HG02610 (cell line): Measurements from ENCODE around the gene ANKRD40.
"Not testable (repeated sequence)": the region's sequence is repeated elsewhere in the genome, so short reads cannot be mapped to it uniquely, and the experiment has no call there.

Experiments used
- ATAC-seq: cut with Tn5 transposase; IDR thresholded peaks from one replicate; pipeline ENCODE4 v1.9.1; 2021; ENCODE audit warnings: mild to moderate bottlenecking, moderate library complexity; ENCODE audit not compliant: unreplicated experiment

Gene ANKRD40

GRCh38 chr17:50687200-50688066 is 20.3 kb downstream of the ANKRD40 start:
- ATAC-seq, result no peak

GRCh38 chr17:50686494-50687199 is 21.1 kb downstream of the ANKRD40 start:
- no peak for ATAC-seq

GRCh38 chr17:50685691-50686493 is 21.8 kb downstream of the ANKRD40 start:
- no peak for ATAC-seq

DNA sequence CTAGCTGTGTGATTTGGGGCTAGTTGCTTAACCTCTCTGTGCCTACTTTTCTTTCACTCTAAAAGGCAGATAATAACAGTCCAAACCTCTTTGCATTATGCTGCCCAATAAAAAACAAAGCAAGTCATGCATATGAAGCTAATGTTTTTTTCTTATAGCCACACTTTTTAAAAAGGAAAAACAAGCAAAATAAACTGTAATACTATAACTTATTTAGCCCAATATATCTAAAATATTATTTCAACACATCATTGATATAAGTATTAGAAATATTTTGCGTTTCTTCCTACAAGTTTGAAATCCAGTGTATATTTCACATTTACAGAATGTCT is 22.4 kb downstream of the ANKRD40 start:
- ATAC-seq, result no peak

- no peak for ATAC-seq
Measured at GRCh38 chr17:50684612-50685333, 22.9 kb downstream of the ANKRD40 start.

DNA sequence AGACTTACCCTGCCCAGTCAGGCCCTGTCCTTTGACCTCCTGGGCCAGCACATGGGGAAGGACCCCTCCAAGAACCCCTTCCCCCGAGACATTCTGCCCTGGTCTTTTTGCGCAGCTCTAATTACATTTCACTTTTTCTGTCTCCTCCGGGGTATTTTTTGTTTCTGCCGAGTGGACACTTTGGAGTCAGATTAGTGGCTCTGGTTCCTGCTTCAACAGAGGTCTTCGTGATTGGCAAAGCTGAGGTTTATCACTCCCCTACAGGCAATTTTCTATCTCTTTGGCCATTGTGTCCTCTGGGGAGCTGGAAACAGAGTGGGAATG is 23.5 kb downstream of the ANKRD40 start:
- no peak for ATAC-seq

DNA sequence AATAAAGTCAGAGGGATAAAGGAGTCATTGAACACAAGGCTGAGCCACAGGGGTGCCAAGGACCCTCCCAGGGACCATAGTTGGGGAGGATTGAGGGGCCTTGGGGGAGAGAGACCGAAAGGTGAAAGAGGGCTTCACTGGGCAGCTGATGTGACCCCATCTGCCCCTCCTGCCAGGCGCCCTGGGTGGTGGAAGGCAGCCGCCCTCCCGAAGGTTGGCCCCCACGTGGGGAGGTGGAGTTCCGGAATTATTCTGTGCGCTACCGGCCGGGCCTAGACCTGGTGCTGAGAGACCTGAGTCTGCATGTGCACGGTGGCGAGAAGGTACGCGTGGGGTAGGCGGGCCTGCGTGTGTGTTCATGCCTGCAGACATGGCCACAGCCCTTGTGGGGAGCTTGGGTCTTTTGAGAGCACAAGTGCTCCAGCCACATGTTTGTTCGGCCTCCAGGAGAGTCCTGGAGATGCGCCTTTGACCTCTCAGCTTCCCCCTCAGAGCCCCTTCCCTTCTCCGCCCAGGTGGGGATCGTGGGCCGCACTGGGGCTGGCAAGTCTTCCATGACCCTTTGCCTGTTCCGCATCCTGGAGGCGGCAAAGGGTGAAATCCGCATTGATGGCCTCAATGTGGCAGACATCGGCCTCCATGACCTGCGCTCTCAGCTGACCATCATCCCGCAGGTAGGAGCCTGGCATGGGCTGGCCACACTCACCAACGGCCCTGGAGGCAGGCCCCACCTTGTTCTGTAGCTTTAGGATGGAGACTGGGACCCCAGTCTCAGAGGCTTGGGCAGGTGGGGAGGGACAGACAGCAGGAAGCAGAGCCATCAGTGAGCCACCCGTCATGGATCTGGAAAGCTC is 24.1 kb downstream of the ANKRD40 start:
- no peak for ATAC-seq

DNA sequence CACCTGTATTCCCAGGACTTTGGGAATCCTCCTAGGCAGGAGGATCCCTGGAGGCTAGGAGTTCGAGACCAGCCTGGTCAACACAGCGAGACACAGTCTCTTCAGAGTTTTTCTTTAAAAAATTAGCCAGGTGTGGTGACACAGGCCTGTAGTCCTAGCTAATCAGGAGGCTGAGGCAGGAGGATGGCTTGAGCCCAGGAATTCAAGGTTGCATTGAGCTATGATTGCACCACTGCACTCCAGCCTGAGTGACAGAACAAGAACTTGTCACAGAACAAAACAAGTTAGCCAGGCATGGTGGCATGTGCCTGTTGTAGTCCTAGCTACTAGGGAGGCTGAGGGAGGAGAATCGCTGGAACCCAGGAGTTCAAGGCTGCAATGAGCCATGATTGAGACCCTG is 24.8 kb downstream of the ANKRD40 start:
- no peak for ATAC-seq

DNA sequence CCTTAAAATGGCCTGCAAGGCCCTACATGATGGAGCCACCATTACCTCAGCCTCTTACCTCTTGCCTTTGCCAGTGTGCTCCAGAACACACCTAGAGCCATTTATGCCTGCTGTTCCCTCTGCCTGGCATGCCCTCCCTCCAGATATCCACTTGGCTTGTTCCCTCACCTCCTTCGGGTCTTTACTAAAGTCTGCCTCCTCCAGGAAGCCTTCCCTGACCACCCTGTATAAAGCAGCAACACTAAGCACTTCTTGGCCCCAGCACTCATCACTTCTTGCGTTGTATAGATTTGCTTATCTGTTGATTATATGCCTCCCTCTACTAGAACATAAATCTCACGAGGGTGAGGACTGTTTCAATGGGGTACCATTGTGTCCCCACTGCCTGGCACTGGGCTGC is 25.3 kb downstream of the ANKRD40 start:
- ATAC-seq, result no peak

- no peak for ATAC-seq
Measured at GRCh38 chr17:50681263-50682200, 26.2 kb downstream of the ANKRD40 start.

GRCh38 chr17:50680543-50681262 is 27.0 kb downstream of the ANKRD40 start:
- not testable (repeated sequence) for ATAC-seq

DNA sequence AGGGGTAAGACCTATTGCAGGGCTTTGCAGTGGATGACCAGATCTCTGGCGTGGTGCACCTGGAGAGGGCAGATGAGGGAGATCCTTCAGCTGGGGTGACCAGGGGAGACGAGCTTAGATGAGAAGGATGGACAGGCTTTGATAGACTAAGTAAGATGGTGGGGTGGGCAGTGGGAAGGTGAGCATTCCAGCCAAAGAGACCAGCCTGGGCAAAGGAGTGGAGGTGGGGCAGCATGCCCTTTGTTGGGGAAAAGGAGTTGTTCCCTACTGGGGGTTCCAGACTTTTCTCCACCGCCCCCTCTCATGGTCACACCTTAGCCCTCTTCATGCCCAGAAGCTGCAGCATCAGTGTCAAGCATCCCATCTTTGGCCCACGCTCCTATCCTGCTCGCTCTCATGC is 27.6 kb downstream of the ANKRD40 start:
- no peak for ATAC-seq

- ATAC-seq, result no peak
Measured at GRCh38 chr17:50679008-50679544, 28.6 kb downstream of the ANKRD40 start.

DNA sequence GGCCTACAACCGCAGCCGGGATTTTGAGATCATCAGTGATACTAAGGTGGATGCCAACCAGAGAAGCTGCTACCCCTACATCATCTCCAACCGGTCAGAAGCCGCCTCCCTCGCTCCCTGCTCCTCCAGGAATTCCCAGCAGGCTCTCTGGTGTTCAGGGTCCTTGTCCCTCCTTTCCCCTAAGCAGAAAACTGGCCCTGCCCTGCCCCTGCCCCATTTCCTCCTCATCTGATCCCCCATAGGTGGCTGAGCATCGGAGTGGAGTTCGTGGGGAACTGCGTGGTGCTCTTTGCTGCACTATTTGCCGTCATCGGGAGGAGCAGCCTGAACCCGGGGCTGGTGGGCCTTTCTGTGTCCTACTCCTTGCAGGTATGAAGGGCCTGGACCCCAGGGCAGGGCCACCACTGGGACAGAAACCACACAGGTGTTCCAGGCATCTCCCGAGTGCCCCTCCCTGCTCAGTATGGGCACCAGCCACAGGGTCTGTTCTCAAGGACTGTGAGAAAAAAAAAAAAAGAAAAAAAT is 29.8 kb downstream of the ANKRD40 start:
- no peak for ATAC-seq

DNA sequence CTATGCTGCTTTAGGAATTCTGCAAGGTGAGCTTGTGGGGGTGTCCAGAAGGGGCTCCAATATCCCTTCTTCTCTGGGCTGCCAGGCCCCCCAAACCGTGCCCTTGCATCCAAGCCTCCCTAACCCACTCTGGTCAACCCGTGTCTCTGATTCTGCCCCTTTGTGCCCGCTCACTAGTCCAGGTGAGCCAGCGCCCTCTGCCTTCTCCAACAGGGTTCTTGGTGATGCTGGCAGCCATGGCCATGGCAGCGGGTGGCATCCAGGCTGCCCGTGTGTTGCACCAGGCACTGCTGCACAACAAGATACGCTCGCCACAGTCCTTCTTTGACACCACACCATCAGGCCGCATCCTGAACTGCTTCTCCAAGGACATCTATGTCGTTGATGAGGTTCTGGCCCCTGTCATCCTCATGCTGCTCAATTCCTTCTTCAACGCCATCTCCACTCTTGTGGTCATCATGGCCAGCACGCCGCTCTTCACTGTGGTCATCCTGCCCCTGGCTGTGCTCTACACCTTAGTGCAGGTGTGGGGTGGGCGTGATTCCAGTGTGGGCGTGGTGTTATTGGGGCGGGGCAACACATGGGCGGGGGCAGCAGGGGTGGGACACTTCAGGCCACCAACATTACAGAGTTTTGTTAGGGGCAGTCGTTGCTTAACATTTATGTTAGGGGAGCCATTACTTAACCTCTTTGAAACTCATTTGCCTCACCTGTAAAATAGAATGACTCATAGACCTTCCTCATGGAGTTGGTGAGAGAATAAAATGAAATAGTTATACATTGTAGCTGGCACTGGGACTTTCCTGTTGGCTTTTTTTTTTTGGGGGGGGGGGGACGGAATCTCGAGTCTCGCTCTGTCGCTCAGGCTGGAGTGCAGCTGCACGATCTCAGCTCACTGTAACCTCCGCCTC is 31.4 kb downstream of the ANKRD40 start:
- no peak for ATAC-seq

- no peak for ATAC-seq
Measured at GRCh38 chr17:50675627-50676026, 32.1 kb downstream of the ANKRD40 start.

DNA sequence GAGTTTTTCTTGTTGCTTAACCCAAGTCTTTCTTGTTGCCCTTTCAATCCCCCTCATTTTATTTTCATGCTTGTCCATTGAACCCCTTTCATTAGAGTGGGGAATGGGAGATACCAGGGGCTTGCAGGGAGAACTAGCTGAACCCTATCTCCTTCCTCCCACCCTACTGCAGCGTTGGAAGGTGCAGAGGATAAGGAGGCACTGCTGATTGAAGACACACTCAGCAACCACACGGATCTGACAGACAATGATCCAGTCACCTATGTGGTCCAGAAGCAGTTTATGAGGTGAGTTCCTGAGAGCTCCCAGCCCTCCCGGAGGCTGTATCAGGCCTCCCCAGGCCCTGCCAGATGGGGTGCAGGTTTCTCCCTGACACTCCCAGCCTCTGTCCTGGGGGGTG is 32.5 kb downstream of the ANKRD40 start:
- no peak for ATAC-seq
